Stimulated activated CD8-positive, alpha-beta memory T cell treated with anti-CD3 and anti-CD28 coated beads, Interleukin-4, amount 100 ng/mL, for 48 hours (primary cell): ENCODE data around the gene CDC27.
"Not testable (repeated sequence)": the region's sequence is repeated elsewhere in the genome, so short reads cannot be mapped to it uniquely, and the experiment has no call there.

Source experiments
- DNase-seq: peaks from one replicate; pipeline ENCODE4 v3.0.0-alpha.2; 2020

Gene CDC27

DNA sequence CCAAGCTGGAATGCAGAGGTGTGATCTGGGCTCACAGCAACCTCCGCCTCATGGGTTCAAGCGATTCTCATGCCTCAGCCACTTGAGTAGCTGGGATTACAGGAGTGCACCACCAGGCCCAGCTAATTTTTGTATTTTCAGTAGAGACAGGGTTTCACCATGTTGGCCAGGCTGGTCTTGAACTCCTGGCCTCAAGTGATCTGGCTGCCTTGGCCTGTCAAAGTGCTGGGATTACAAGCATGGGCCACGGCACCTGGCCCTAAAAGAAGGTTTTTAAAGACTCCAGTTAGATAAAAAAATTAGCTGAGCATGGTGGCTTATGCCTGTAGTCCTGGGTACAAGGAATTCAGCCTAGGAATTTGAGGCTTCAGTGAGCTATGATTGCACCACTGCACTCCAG lies 62.3 kb downstream of the CDC27 start:
- not testable (repeated sequence) for DNase-seq

GRCh38 chr17:47123262-47123661 lies 65.8 kb downstream of the CDC27 start:
- not testable (repeated sequence) for DNase-seq

DNA sequence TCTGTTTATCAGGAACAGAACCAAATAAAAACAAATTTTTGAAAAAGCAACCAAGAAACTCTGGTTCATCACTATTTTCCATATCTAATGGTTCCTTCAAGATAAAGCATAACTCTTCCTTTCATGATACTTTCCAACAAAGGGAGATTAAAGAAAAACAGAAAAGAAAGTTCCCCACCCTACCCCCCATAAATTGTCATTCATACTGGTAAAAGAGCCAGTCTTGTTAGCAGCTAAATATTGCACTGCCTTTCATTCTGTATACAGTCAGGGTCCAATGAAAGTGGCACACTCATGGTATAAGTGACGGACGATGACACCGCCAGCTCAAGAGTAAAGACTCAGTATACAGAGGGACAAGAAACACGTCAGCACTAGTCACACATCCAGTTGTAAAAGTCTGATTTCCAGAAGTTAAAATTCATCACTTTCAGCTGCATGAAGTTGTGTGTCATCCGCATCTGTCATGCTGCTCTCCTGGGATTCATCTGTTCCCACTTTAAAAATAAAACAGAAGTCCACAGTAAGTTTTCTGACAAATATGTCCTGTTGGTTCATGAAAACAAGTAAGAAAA lies 68.5 kb downstream of the CDC27 start:
- no peak for DNase-seq

GRCh38 chr17:47119746-47120520 lies 69.2 kb downstream of the CDC27 start:
- no peak for DNase-seq

- no peak for DNase-seq
Measured at GRCh38 chr17:47117386-47117785, 71.7 kb downstream of the CDC27 start.

DNA sequence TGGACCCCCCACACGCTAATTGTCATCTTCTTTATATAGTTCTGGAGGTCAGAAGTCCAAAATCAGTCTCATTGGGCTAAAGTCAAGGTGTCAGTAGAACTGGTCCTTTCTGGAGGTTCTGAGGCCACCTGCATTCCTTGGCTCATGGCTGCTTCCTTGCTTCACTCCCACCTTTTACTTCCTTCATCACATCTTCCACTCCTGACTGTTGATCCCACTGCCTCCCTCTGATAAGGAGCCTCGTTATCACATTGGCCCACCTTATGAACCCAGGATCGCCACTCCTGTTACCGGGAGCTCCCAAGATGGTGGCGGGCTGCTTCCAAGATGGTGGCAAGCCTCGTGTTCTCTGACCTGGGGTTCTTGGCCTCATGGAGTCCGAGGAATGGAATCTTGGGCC lies 83.0 kb downstream of the CDC27 start:
- DNase-seq = no peak

GRCh38 chr17:47105246-47105645 lies 83.8 kb downstream of the CDC27 start:
- not testable (repeated sequence) for DNase-seq

DNA sequence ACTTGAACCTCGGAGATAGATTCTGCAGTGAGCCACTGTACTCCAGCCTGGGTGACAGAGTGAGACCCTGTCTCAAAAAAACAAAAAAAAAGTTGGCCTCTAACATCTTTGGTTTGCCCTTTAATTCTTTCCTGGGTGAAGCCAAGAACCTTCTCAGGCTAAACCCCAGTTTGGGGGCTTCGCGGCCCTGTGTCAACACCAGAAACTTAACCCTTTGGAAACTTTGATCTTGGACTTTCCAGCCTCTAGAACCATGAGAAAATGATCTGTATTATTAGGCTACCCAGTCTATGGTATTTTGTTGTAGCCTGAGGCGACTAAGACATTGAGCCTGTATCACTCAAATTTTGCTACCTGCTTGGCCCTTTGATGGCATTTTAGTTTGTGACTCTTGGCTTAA lies 86.2 kb downstream of the CDC27 start:
- no peak for DNase-seq

- peak; percentile 95 for DNase-seq
Measured at GRCh38 chr17:47099987-47100711, 88.9 kb downstream of the CDC27 start.

GRCh38 chr17:47099451-47099986 lies 89.6 kb downstream of the CDC27 start:
- no peak for DNase-seq

- DNase-seq = no peak
Measured at GRCh38 chr17:47096343-47096742, 92.8 kb downstream of the CDC27 start.

- no peak for DNase-seq
Measured at GRCh38 chr17:47095268-47095667, 93.8 kb downstream of the CDC27 start.

GRCh38 chr17:47087093-47087492 lies 102.0 kb downstream of the CDC27 start:
- no peak for DNase-seq

DNA sequence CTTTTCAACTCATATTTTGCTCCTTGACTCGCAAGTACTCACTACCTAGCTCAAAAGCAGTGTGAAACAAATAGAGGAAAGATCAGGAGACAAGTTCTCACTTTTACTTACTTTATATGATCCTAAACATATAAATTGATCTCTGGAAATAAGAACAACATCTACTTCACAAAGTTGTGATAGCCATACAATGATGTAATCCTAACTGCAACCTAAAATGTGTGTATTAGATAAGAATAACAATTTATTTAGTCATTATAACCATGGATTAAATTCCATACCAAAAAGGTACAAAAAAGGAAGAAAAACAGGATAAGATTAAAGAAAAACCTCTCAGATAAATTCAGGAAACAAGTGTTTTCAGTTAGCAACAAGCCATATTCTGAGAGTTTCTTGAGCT lies 103.4 kb downstream of the CDC27 start:
- DNase-seq = no peak

DNA sequence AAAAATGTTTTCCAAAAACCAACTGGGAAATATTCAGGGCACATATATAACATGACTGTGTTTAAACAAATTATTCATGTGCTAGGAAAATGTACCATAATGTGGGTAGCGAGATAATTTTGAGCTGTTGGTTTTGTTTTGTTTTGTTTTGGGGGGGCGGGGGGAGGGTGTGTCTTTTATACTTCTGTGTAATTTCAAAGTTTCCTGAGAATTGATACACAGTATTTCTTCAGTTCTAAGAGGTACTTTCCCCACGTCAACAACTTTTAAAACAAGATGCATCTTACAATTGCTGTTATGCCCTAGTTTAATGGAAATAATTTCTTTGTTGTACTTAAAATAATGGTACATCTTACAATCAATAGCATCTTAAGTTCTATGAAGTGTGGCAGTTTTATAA lies 110.3 kb downstream of the CDC27 start:
- DNase-seq = no peak

GRCh38 chr17:47077576-47077975 lies 111.5 kb downstream of the CDC27 start:
- no peak for DNase-seq

DNA sequence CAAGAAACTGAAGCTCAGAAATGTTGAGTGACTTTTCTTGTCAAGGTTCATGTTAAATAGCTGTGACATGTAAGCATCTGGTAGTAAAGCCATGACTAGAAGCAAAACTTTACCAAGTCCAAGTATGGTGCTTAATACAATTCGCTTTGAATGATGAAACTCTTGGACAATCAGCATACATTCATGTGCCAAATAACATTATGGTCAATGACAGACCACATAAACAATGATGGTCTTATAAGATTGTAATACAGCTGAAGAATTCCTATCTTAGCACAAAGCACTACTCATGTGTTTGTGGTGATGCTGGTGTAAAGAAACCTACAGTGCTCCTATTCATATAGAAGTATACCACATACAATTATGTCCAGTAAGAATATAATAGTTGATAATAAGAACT lies 112.9 kb downstream of the CDC27 start:
- no peak for DNase-seq

GRCh38 chr17:47074361-47074760 lies 114.7 kb downstream of the CDC27 start:
- DNase-seq = not testable (repeated sequence)

- not testable (repeated sequence) for DNase-seq
Measured at GRCh38 chr17:47073629-47074028, 115.5 kb downstream of the CDC27 start.

DNA sequence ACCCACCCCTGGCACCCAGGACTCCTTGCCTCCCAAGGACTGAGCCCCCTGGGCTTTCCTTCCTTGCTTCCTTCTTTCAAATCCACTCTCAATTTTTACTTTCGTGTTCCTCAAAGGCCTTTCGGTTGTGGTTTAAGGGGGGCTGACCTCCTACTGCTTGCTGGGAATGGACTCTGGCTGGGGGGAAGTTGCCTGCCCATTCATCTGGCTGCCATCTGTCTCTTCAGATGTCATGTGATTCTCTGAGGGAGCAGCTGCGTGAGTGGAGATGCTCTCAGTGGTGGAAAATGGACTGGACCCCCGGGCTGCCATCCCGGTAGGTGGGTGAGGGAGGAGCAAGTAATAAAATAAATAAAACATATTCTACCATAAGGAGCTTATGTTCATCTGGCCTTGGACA lies 116.2 kb downstream of the CDC27 start:
- no peak for DNase-seq

GRCh38 chr17:47071171-47071570 lies 117.9 kb downstream of the CDC27 start:
- DNase-seq = not testable (repeated sequence)

DNA sequence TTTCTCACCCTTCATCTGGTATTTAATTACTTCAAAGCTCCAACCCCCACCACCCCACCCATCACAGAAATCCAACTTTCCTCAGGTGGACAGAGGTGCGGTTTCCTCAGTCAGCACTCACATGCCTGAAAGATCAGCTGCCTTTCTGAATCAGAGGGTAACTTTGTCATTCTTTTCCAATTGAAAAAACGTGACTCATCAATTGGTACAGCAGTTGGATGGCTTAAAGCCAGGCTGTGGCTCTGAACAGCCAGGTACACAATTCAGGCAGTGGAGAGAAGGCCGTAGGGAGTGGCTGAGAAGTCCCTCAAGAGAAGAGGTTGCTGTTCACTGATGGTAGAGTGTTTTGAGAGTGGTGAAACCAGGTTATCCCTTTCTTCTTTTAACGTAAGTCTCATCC lies 118.8 kb downstream of the CDC27 start:
- not testable (repeated sequence) for DNase-seq
